ENCODE results near the gene ARHGAP21.

ARHGAP21 gene

GRCh38 chr10:24722676-24723385, 856 bp downstream of the ARHGAP21 start:
- no peak for DNase-seq (ENCODE audit: low read depth, low spot score)

- no peak for DNase-seq (ENCODE audit: low read depth, low spot score)
Measured at GRCh38 chr10:24722131-24722675, 1.5 kb downstream of the ARHGAP21 start.

- no peak for DNase-seq (ENCODE audit: low read depth, low spot score)
Measured at GRCh38 chr10:24721229-24722106, 2.2 kb downstream of the ARHGAP21 start.

GRCh38 chr10:24720096-24720495, 3.6 kb downstream of the ARHGAP21 start:
- no peak for DNase-seq (ENCODE audit: low read depth, low spot score)

GRCh38 chr10:24718031-24718855, 5.4 kb downstream of the ARHGAP21 start:
- no peak for DNase-seq (ENCODE audit: low read depth, low spot score)

GRCh38 chr10:24716295-24716694, 7.4 kb downstream of the ARHGAP21 start:
- DNase-seq (ENCODE audit: low read depth, low spot score) = no peak

GRCh38 chr10:24715246-24715769, 8.4 kb downstream of the ARHGAP21 start:
- DNase-seq (ENCODE audit: low read depth, low spot score) = no peak

- DNase-seq (ENCODE audit: low read depth, low spot score) = no peak
Measured at GRCh38 chr10:24713086-24713485, 10.6 kb downstream of the ARHGAP21 start.

GRCh38 chr10:24711465-24711864, 12.2 kb downstream of the ARHGAP21 start:
- no peak for DNase-seq (ENCODE audit: low read depth, low spot score)

GRCh38 chr10:24708081-24708480, 15.6 kb downstream of the ARHGAP21 start:
- DNase-seq (ENCODE audit: low read depth, low spot score) = no peak

- DNase-seq (ENCODE audit: low read depth, low spot score) = no peak
Measured at GRCh38 chr10:24707445-24707844, 16.2 kb downstream of the ARHGAP21 start.

GRCh38 chr10:24706479-24707118, 17.1 kb downstream of the ARHGAP21 start:
- no peak for DNase-seq (ENCODE audit: low read depth, low spot score)

- no peak for DNase-seq (ENCODE audit: low read depth, low spot score)
Measured at GRCh38 chr10:24703700-24704099, 20.0 kb downstream of the ARHGAP21 start.

- no peak for DNase-seq (ENCODE audit: low read depth, low spot score)
Measured at GRCh38 chr10:24701447-24701846, 22.2 kb downstream of the ARHGAP21 start.

- DNase-seq (ENCODE audit: low read depth, low spot score) = no peak
Measured at GRCh38 chr10:24700948-24701347, 22.7 kb downstream of the ARHGAP21 start.

- DNase-seq (ENCODE audit: low read depth, low spot score) = no peak
Measured at GRCh38 chr10:24698270-24698669, 25.4 kb downstream of the ARHGAP21 start.

GRCh38 chr10:24697080-24697479, 26.6 kb downstream of the ARHGAP21 start:
- no peak for DNase-seq (ENCODE audit: low read depth, low spot score)

GRCh38 chr10:24695452-24695851, 28.2 kb downstream of the ARHGAP21 start:
- DNase-seq (ENCODE audit: low read depth, low spot score) = no peak

- no peak for DNase-seq (ENCODE audit: low read depth, low spot score)
Measured at GRCh38 chr10:24694086-24694485, 29.6 kb downstream of the ARHGAP21 start.

- no peak for DNase-seq (ENCODE audit: low read depth, low spot score)
Measured at GRCh38 chr10:24690961-24691512, 32.6 kb downstream of the ARHGAP21 start.
